ENCODE results near the gene ENPEP. TPM values are rescaled to one million over a fixed set of nuclear protein-coding genes. Genes with fewer than 3 reads are reported as not detected.

ENPEP gene
- total and polyA plus RNA-seq, 5 donors from 2014 or later: 0.25 to 0.31 TPM; not detected in 3

DNA sequence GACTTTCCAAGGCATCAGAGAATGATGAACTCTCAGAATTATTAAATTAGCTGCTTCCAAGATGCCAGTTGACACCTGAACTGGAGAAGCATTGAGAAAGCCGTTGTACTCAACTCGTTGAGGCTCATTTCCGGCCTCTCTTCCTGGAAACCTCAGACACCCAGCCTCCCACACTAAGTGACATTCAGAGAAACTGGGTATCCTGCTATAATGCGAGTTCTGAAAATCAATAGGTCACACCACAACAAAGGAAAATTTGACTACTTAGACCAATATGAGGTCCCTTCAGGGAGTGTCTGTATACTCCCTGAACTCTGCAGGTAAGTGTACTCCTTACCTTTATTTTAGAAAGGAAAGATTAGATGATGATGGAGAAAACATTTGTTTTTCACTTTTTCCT is 51.2 kb downstream of the ENPEP start:
- peak overlapping the region; percentile 3 for H3K4me3 ChIP-seq (ENCODE audit: low read depth, low read length)
- peak in 1 of 3 donors; percentile 84 for DNase-seq
- no peaks in the 10 kb centered on the region for H3K9me3 ChIP-seq (ENCODE audit: control insufficient read depth in 2 of 2, low read length in 2 of 2)
- no peak overlapping the region for H3K27ac ChIP-seq (ENCODE audit: insufficient read depth, low read length, poor library complexity, severe bottlenecking)
- H3K9me3 Mint-ChIP-seq: no peaks in the 10 kb centered on the region
- H3K4me3 Mint-ChIP-seq: peak overlapping the region in 1 of 4 donors; percentile 25
- no peak overlapping the region for H3K27ac Mint-ChIP-seq
- H3K4me1 Mint-ChIP-seq: peaks cover 0 to 25% (median 11%) of the 10 kb centered on the region in 4 donors
- peaks cover 8% of the 10 kb centered on the region for H3K27me3 Mint-ChIP-seq
- no peaks in the 10 kb centered on the region for H3K27me3 ChIP-seq (ENCODE audit: control insufficient read depth, insufficient read depth, low read length)
- no peaks in the 10 kb centered on the region for H3K36me3 Mint-ChIP-seq
- peak; percentile 37 to 48 for ATAC-seq (ENCODE audit: low read depth in 2 of 2)
- H3K36me3 ChIP-seq (ENCODE audit: control insufficient read depth, insufficient read depth, low read length): no peaks in the 10 kb centered on the region
- no peaks in the 10 kb centered on the region for H3K4me1 ChIP-seq (ENCODE audit: control insufficient read depth, insufficient read depth, low read length, poor library complexity, severe bottlenecking)

GRCh38 chr4:110532901-110533589 is 57.1 kb downstream of the ENPEP start:
- H3K4me3 Mint-ChIP-seq: no peak overlapping the region
- peaks cover 6% of the 10 kb centered on the region for H3K27me3 Mint-ChIP-seq
- Histone ChIP-seq H3K27ac (ENCODE audit: insufficient read depth, low read length, poor library complexity, severe bottlenecking) (no peak overlapping the region), H3K9me3 (ENCODE audit: control insufficient read depth in 2 of 2, low read length in 2 of 2) (no peaks in the 10 kb centered on the region), H3K27me3 (ENCODE audit: control insufficient read depth, insufficient read depth, low read length) (no peaks in the 10 kb centered on the region), H3K4me1 (ENCODE audit: control insufficient read depth, insufficient read depth, low read length, poor library complexity, severe bottlenecking) (no peaks in the 10 kb centered on the region), H3K4me3 (ENCODE audit: low read depth, low read length) (no peak overlapping the region), H3K36me3 (ENCODE audit: control insufficient read depth, insufficient read depth, low read length) (no peaks in the 10 kb centered on the region)
- DNase-seq: no peak
- ATAC-seq (ENCODE audit: low read depth in 2 of 2): no peak
- no peaks in the 10 kb centered on the region for H3K36me3 Mint-ChIP-seq
- H3K9me3 Mint-ChIP-seq: peaks cover 0 to 5% (median 0%) of the 10 kb centered on the region in 7 donors
- no peak overlapping the region for H3K27ac Mint-ChIP-seq
- H3K4me1 Mint-ChIP-seq: peaks cover 0 to 4% (median 0%) of the 10 kb centered on the region in 4 donors

GRCh38 chr4:110533590-110533910 is 57.6 kb downstream of the ENPEP start:
- no peaks in the 10 kb centered on the region for H3K36me3 ChIP-seq (ENCODE audit: control insufficient read depth, insufficient read depth, low read length)
- no peak overlapping the region for H3K27ac ChIP-seq (ENCODE audit: insufficient read depth, low read length, poor library complexity, severe bottlenecking)
- no peaks in the 10 kb centered on the region for H3K4me1 Mint-ChIP-seq
- ATAC-seq (ENCODE audit: low read depth in 2 of 2) (no peak), DNase-seq (no peak)
- H3K27me3 ChIP-seq (ENCODE audit: control insufficient read depth, insufficient read depth, low read length): no peaks in the 10 kb centered on the region
- H3K4me1 ChIP-seq (ENCODE audit: control insufficient read depth, insufficient read depth, low read length, poor library complexity, severe bottlenecking): no peaks in the 10 kb centered on the region
- H3K36me3 Mint-ChIP-seq: no peaks in the 10 kb centered on the region
- peaks cover 6% of the 10 kb centered on the region for H3K27me3 Mint-ChIP-seq
- no peaks in the 10 kb centered on the region for H3K9me3 ChIP-seq (ENCODE audit: control insufficient read depth in 2 of 2, low read length in 2 of 2)
- H3K4me3 ChIP-seq (ENCODE audit: low read depth, low read length): no peak overlapping the region
- no peak overlapping the region for H3K27ac Mint-ChIP-seq
- H3K9me3 Mint-ChIP-seq: peaks cover 0 to 5% (median 0%) of the 10 kb centered on the region in 7 donors
- no peak overlapping the region for H3K4me3 Mint-ChIP-seq

GRCh38 chr4:110533940-110534339 is 58.0 kb downstream of the ENPEP start:
- H3K9me3 ChIP-seq (ENCODE audit: control insufficient read depth in 2 of 2, low read length in 2 of 2): no peaks in the 10 kb centered on the region
- H3K4me1 Mint-ChIP-seq: no peaks in the 10 kb centered on the region
- H3K27me3 ChIP-seq (ENCODE audit: control insufficient read depth, insufficient read depth, low read length): no peaks in the 10 kb centered on the region
- no peaks in the 10 kb centered on the region for H3K36me3 ChIP-seq (ENCODE audit: control insufficient read depth, insufficient read depth, low read length)
- no peak overlapping the region for H3K27ac Mint-ChIP-seq
- H3K4me1 ChIP-seq (ENCODE audit: control insufficient read depth, insufficient read depth, low read length, poor library complexity, severe bottlenecking): no peaks in the 10 kb centered on the region
- peaks cover 0 to 5% (median 0%) of the 10 kb centered on the region in 7 donors for H3K9me3 Mint-ChIP-seq
- peaks cover 6% of the 10 kb centered on the region for H3K27me3 Mint-ChIP-seq
- ATAC-seq (ENCODE audit: low read depth in 2 of 2) (no peak), DNase-seq (no peak)
- H3K36me3 Mint-ChIP-seq: no peaks in the 10 kb centered on the region
- no peak overlapping the region for H3K4me3 ChIP-seq (ENCODE audit: low read depth, low read length)
- H3K4me3 Mint-ChIP-seq: no peak overlapping the region
- no peak overlapping the region for H3K27ac ChIP-seq (ENCODE audit: insufficient read depth, low read length, poor library complexity, severe bottlenecking)

GRCh38 chr4:110540581-110540980 is 64.6 kb downstream of the ENPEP start:
- H3K36me3 ChIP-seq (ENCODE audit: control insufficient read depth, insufficient read depth, low read length): no peaks in the 10 kb centered on the region
- no peaks in the 10 kb centered on the region for H3K9me3 ChIP-seq (ENCODE audit: control insufficient read depth in 2 of 2, low read length in 2 of 2)
- Mint-ChIP-seq H3K36me3 (no peaks in the 10 kb centered on the region), H3K9me3 (peaks cover 0 to 5% (median 2%) of the 10 kb centered on the region in 7 donors), H3K27me3 (peaks cover 4% of the 10 kb centered on the region), H3K4me3 (no peak overlapping the region), H3K4me1 (no peaks in the 10 kb centered on the region), H3K27ac (no peak overlapping the region)
- DNase-seq (no peak), ATAC-seq (ENCODE audit: low read depth in 2 of 2) (no peak)
- H3K4me3 ChIP-seq (ENCODE audit: low read depth, low read length): no peak overlapping the region
- H3K27ac ChIP-seq (ENCODE audit: insufficient read depth, low read length, poor library complexity, severe bottlenecking): no peak overlapping the region
- H3K4me1 ChIP-seq (ENCODE audit: control insufficient read depth, insufficient read depth, low read length, poor library complexity, severe bottlenecking): no peaks in the 10 kb centered on the region
- no peaks in the 10 kb centered on the region for H3K27me3 ChIP-seq (ENCODE audit: control insufficient read depth, insufficient read depth, low read length)

DNA sequence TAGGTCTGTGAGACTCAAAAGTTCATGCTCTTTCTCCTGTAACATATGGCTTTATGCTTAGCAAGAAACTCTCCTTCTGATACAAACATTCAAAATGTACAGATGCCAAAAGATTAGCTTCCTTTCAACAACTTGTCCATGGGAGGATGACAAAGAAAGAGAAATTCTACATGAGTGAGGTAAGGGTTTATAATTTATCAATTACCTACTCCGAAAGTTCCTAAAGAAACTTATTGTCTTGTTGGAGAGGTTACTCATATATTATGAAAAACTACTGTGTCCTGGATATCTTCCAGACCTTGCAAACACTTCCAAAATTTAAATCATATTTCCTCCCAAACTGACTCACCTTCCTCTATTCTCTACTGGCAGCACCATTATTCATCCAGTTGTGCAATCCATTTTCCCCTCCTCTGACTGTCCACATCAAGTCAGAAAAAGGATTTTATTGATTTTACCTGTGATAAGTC is 65.1 kb downstream of the ENPEP start:
- DNase-seq (no peak), ATAC-seq (ENCODE audit: low read depth in 2 of 2) (no peak)
- no peaks in the 10 kb centered on the region for H3K36me3 ChIP-seq (ENCODE audit: control insufficient read depth, insufficient read depth, low read length)
- no peaks in the 10 kb centered on the region for H3K4me1 Mint-ChIP-seq
- H3K9me3 Mint-ChIP-seq: peaks cover 0 to 5% (median 2%) of the 10 kb centered on the region in 7 donors
- peaks cover 4% of the 10 kb centered on the region for H3K27me3 Mint-ChIP-seq
- no peak overlapping the region for H3K27ac Mint-ChIP-seq
- no peaks in the 10 kb centered on the region for H3K36me3 Mint-ChIP-seq
- H3K27ac ChIP-seq (ENCODE audit: insufficient read depth, low read length, poor library complexity, severe bottlenecking): no peak overlapping the region
- no peak overlapping the region for H3K4me3 ChIP-seq (ENCODE audit: low read depth, low read length)
- H3K4me1 ChIP-seq (ENCODE audit: control insufficient read depth, insufficient read depth, low read length, poor library complexity, severe bottlenecking): no peaks in the 10 kb centered on the region
- no peaks in the 10 kb centered on the region for H3K27me3 ChIP-seq (ENCODE audit: control insufficient read depth, insufficient read depth, low read length)
- no peak overlapping the region for H3K4me3 Mint-ChIP-seq
- no peaks in the 10 kb centered on the region for H3K9me3 ChIP-seq (ENCODE audit: control insufficient read depth in 2 of 2, low read length in 2 of 2)

DNA sequence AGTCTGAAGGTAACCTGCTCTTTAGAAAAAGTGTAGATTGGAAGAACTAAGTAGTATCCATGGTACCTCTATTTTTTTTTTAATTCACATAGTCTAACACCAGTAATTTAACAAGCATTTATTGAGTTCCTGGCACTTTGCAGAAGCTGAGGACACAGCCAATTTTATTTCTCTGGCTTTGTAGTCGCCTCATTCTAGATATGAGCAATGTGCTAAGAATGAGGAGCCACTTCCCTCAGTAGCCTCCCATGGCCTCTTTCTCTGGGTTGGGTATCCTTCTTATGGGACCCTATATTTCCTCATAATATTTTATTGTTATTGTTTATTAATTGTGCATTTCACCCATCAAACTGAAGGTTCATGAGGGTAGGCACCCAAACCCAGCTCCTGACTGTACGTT is 67.6 kb downstream of the ENPEP start:
- DNase-seq (no peak), ATAC-seq (ENCODE audit: low read depth in 2 of 2) (no peak)
- Mint-ChIP-seq H3K4me1 (no peaks in the 10 kb centered on the region), H3K36me3 (no peaks in the 10 kb centered on the region), H3K27me3 (peaks cover 14% of the 10 kb centered on the region), H3K27ac (no peak overlapping the region), H3K9me3 (peaks cover 0 to 2% (median 0%) of the 10 kb centered on the region in 7 donors), H3K4me3 (no peak overlapping the region)
- Histone ChIP-seq H3K27me3 (ENCODE audit: control insufficient read depth, insufficient read depth, low read length) (no peaks in the 10 kb centered on the region), H3K4me3 (ENCODE audit: low read depth, low read length) (no peak overlapping the region), H3K27ac (ENCODE audit: insufficient read depth, low read length, poor library complexity, severe bottlenecking) (no peak overlapping the region), H3K9me3 (ENCODE audit: control insufficient read depth in 2 of 2, low read length in 2 of 2) (no peaks in the 10 kb centered on the region), H3K36me3 (ENCODE audit: control insufficient read depth, insufficient read depth, low read length) (no peaks in the 10 kb centered on the region), H3K4me1 (ENCODE audit: control insufficient read depth, insufficient read depth, low read length, poor library complexity, severe bottlenecking) (no peaks in the 10 kb centered on the region)

DNA sequence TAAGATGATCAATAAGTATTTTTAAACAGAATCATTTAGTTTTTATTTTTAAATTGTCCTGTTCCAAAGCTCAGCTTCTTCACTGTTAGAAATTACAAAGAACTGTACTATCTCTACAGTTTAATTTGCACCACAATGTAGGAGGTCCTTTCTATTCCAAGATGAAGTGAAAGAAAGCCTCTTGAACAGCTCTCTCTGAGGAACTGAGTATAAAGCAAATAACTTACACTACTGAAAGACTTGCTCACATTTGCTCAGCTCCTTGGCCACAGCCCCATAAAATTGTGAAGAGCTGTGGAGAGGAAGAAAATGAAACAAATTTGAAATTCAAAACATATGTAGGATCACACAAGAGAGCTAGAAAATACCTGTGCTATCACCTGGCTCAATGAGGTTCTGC is 68.6 kb downstream of the ENPEP start:
- H3K4me1 Mint-ChIP-seq: no peaks in the 10 kb centered on the region
- H3K27me3 Mint-ChIP-seq: peaks cover 14% of the 10 kb centered on the region
- H3K36me3 Mint-ChIP-seq: no peaks in the 10 kb centered on the region
- H3K4me1 ChIP-seq (ENCODE audit: control insufficient read depth, insufficient read depth, low read length, poor library complexity, severe bottlenecking): no peaks in the 10 kb centered on the region
- no peaks in the 10 kb centered on the region for H3K9me3 ChIP-seq (ENCODE audit: control insufficient read depth in 2 of 2, low read length in 2 of 2)
- peaks cover 0 to 2% (median 0%) of the 10 kb centered on the region in 7 donors for H3K9me3 Mint-ChIP-seq
- no peak overlapping the region for H3K4me3 ChIP-seq (ENCODE audit: low read depth, low read length)
- H3K4me3 Mint-ChIP-seq: no peak overlapping the region
- H3K27me3 ChIP-seq (ENCODE audit: control insufficient read depth, insufficient read depth, low read length): no peaks in the 10 kb centered on the region
- no peak for DNase-seq
- ATAC-seq (ENCODE audit: low read depth in 2 of 2): no peak
- H3K27ac ChIP-seq (ENCODE audit: insufficient read depth, low read length, poor library complexity, severe bottlenecking): no peak overlapping the region
- H3K27ac Mint-ChIP-seq: no peak overlapping the region
- no peaks in the 10 kb centered on the region for H3K36me3 ChIP-seq (ENCODE audit: control insufficient read depth, insufficient read depth, low read length)
